Vagina (tissue), 2 donors: Measurements from ENCODE around the gene SETD2. TPM values are rescaled to one million over a fixed set of nuclear protein-coding genes. Genes with fewer than 3 reads are reported as not detected.
"Not testable (repeated sequence)": the region's sequence is repeated elsewhere in the genome, so short reads cannot be mapped to it uniquely, and the experiment has no call there.

Experiments used
- DNase-seq, 2 donors: peaks; one replicate each; pipeline ENCODE4 v3.0.0-alpha.2; 2017; ENCODE audit errors: extremely low spot score in 2 of 2
- H3K27ac ChIP-seq: fragments of 200-600 bp; sonication (generic); one replicate; pipeline ENCODE4 v1.5.1; 2019
- H3K27me3 ChIP-seq: fragments of 200-600 bp; sonication (generic); one replicate; pipeline ENCODE4 v1.5.1; 2019
- H3K36me3 ChIP-seq, 2 donors: fragments of 200-600 bp; sonication (generic); one replicate each; pipeline ENCODE4 v1.5.1; 2017 to 2019
- H3K4me1 ChIP-seq: fragments of 200-600 bp; sonication (generic); one replicate; pipeline ENCODE4 v1.5.1; 2019
- H3K4me3 ChIP-seq, 2 donors: fragments of 200-600 bp; sonication (generic); 1 replicate in 1 of 2; 2 replicates in 1 of 2; pipeline ENCODE4 v1.5.1; 2016 to 2019
- H3K9me3 ChIP-seq: fragments of 200-600 bp; sonication (generic); one replicate; pipeline ENCODE4 v1.5.1; 2019
- POLR2A ChIP-seq, 2 donors: fragments of 450-650 bp; IDR thresholded peaks; one replicate each; pipeline ENCODE4 v1.6.1; 2017; ENCODE audit warnings: antibody characterized with exemption in 2 of 2, mild to moderate bottlenecking in 2 of 2, moderate library complexity in 2 of 2
- POLR2AphosphoS5 ChIP-seq, 2 donors: sonication (generic); formaldehyde crosslinking; IDR thresholded peaks; one replicate each; pipeline ENCODE4 v1.9.0; 2017; ENCODE audit warnings: antibody characterized with exemption in 2 of 2, mild to moderate bottlenecking in 2 of 2, low read depth in 1 of 2; ENCODE audit not compliant: insufficient read depth in 1 of 2
- intact Hi-C: fragments of 100-400 bp; cut with DNase I; formaldehyde crosslinking; loops from one replicate; pipeline ENCODE4 v1.15.1; 2023
- total RNA-seq: library from RNA; depleted of rRNA; stranded (reverse); fragments of >200 nt; gene quantifications from one replicate; pipeline ENCODE4 v1.2.3, GENCODE V29; 2016
- TF ChIP-seq, protein P1 (sequence below), 3 experiments: fragments of 450-650 bp in 2 of 3; fragments of 200-600 bp in 1 of 3; sonication (generic) in 1 of 3; IDR thresholded peaks; one replicate each; pipeline ENCODE4 v1.5.1; 2017 to 2019; ENCODE audit warnings: antibody characterized with exemption in 3 of 3, mild to moderate bottlenecking in 2 of 3, moderate library complexity in 2 of 3

Gene SETD2
- total RNA-seq, 1 donor from 2014 or later, result 55.5 TPM

DNA sequence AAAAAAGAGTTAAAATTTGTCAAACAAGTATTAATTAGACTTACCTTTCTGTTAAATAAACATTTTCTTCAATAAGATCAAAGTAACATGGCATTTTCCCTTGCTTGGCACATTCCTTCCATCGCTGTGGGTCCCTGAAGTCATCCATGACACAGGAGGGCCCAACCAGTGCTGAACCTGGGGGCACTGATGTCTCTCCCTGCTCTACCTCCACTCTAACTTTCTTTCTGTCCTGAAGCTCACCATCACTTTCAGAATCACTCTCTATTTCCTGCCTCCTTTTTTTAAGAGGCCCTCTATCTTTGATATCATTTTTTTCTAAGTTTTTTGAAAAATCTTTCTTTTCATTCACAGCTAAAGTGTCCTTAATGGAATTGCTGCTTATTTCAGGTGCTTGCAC lies 43.8 kb downstream of the SETD2 start:
- H3K36me3 ChIP-seq, result peaks cover 0 to 31% of the 10 kb centered on the region in 2 donors

DNA sequence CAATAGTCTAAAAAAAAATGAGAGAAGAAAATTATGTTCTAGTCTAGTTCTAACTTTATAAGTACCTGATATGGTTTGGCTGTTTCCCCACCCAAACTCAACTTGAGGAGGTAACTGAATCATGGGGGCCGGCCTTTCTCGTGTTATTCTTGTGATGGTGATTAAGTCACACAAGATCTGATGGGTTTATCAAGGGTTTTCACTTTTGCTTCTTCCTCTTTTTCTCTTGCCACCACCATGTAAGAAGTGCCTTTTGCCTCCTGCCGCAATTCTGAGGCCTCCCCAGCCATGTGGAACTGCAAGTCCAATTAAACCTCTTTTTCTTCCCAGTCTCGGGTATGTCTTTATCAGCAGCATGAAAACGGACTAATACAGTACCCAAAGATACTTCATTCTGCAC lies 44.5 kb downstream of the SETD2 start:
- DNase-seq, intact Hi-C loops, H3K27ac ChIP-seq, H3K9me3 ChIP-seq, H3K4me1 ChIP-seq, H3K4me3 ChIP-seq, H3K27me3 ChIP-seq: not testable (repeated sequence)
- peaks cover 0 to 32% of the 10 kb centered on the region in 2 donors for H3K36me3 ChIP-seq

More for the DNA sequence above, 43.8 kb downstream of the SETD2 start:
- H3K27ac ChIP-seq, result no peak overlapping the region
- no peak for TF ChIP-seq POLR2AphosphoS5 (IDR thresholded peaks at IDR 0.05; ENCODE audit: insufficient read depth in 1 of 2, low read depth in 1 of 2)
- no peak for TF ChIP-seq POLR2A (IDR thresholded peaks at IDR 0.05)
- TF ChIP-seq, protein P1, sequence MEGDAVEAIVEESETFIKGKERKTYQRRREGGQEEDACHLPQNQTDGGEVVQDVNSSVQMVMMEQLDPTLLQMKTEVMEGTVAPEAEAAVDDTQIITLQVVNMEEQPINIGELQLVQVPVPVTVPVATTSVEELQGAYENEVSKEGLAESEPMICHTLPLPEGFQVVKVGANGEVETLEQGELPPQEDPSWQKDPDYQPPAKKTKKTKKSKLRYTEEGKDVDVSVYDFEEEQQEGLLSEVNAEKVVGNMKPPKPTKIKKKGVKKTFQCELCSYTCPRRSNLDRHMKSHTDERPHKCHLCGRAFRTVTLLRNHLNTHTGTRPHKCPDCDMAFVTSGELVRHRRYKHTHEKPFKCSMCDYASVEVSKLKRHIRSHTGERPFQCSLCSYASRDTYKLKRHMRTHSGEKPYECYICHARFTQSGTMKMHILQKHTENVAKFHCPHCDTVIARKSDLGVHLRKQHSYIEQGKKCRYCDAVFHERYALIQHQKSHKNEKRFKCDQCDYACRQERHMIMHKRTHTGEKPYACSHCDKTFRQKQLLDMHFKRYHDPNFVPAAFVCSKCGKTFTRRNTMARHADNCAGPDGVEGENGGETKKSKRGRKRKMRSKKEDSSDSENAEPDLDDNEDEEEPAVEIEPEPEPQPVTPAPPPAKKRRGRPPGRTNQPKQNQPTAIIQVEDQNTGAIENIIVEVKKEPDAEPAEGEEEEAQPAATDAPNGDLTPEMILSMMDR (IDR thresholded peaks at IDR 0.05), result no peak
- no peak for DNase-seq
- intact Hi-C loops, result no loop called here
- H3K4me3 ChIP-seq, result no peak overlapping the region
- H3K4me1 ChIP-seq, result peaks cover 5% of the 10 kb centered on the region
- no peaks in the 10 kb centered on the region for H3K9me3 ChIP-seq
- no peaks in the 10 kb centered on the region for H3K27me3 ChIP-seq

DNA sequence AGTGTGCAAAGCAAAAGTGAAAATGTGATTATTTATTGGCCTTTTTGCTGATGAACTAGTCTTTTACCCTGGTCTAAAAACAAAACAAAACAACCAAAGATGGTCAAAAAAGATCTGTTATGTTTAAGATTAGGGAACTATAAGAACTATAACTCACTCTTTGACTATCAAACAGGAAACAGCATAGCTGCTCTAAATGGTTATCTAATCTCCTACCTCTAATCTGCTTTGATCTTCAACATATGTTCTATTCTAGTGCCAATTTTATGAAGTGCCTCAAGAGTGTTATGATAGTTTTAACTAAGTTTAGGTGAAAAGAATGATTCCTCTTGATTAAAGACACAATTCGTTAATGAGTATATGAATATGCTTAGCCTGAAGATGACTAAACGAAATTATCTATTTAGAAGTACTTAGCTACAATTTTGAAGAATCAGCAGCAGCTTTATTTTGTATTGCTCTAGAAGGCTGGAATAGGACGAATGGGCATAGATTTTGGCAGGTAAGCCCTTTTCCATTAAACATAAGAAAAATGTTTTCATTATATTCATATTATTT lies 46.0 kb downstream of the SETD2 start:
- Histone ChIP-seq H3K9me3 (no peaks in the 10 kb centered on the region), H3K27me3 (no peaks in the 10 kb centered on the region), H3K4me3 (no peak overlapping the region), H3K27ac (no peak overlapping the region), H3K4me1 (peaks cover 5% of the 10 kb centered on the region), H3K36me3 (peaks cover 0 to 32% of the 10 kb centered on the region in 2 donors)
- intact Hi-C loops, result no loop called here
- no peak for DNase-seq
- TF ChIP-seq POLR2AphosphoS5 (IDR thresholded peaks at IDR 0.05; ENCODE audit: insufficient read depth in 1 of 2, low read depth in 1 of 2) (no peak), POLR2A (IDR thresholded peaks at IDR 0.05) (no peak)
- TF ChIP-seq, protein P1 (IDR thresholded peaks at IDR 0.05), result no peak

DNA sequence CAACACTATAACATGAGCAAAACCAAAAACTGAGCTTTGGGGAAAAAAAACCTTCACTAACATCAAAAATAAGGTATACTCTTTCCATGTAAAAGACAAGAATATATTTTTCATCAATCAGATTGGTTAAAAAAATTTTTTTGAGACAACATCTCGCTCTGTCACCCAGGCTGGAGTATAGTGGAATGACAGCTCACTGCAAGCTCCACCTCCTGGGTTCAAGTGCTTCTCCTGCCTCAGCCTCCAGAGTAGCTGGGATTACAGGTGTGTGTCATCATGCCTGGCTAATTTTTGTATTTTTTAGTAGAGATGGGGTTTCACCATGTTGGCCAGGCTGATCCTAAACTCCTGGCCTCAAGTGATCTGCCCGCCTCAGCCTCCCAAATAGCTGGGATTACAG lies 48.4 kb downstream of the SETD2 start:
- H3K4me1 ChIP-seq, H3K9me3 ChIP-seq, H3K27ac ChIP-seq, H3K27me3 ChIP-seq, H3K4me3 ChIP-seq, DNase-seq, intact Hi-C loops: not testable (repeated sequence)
- H3K36me3 ChIP-seq, result peaks cover 0 to 40% of the 10 kb centered on the region in 2 donors

DNA sequence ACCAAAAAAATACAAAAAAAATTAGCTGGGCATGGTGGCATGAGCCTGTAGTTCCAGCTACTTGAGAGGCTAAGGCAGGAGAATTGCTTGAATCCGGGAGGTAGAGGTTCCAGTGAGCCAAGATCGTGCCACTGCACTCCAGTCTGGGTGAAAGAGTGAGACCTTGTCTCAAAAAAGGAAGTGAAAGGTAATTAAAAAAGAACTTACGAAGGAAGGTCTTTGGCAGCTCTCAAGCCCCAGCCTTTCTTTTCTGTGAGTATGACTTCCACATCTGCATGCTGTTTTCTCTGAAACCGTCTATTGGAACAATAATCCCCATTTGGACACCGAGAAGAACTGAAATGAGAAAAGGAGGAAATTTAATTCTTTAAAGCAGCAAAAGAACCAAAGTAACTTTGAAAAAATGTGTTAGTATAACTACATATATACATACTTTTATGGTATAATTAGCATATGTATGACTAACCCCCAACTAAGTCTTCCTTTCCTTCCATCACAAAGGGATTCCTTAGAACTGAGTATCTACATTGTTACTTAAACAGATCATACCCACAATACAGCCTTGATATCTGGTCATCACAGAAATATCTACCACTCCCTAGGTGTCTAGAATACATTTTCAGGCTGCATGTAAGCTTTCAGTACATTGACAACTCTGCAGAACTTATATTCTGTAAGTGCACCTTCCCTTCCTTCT lies 50.1 kb downstream of the SETD2 start:
- intact Hi-C loops, result no loop called here
- no peaks in the 10 kb centered on the region for H3K9me3 ChIP-seq
- H3K27ac ChIP-seq, result no peak overlapping the region
- H3K27me3 ChIP-seq, result no peaks in the 10 kb centered on the region
- peaks cover 0 to 40% of the 10 kb centered on the region in 2 donors for H3K36me3 ChIP-seq
- no peak for DNase-seq
- H3K4me1 ChIP-seq, result no peaks in the 10 kb centered on the region
- TF ChIP-seq, protein P1 (IDR thresholded peaks at IDR 0.05), result no peak
- TF ChIP-seq POLR2A (IDR thresholded peaks at IDR 0.05), result no peak
- no peak for TF ChIP-seq POLR2AphosphoS5 (IDR thresholded peaks at IDR 0.05; ENCODE audit: insufficient read depth in 1 of 2, low read depth in 1 of 2)
- H3K4me3 ChIP-seq, result no peak overlapping the region

DNA sequence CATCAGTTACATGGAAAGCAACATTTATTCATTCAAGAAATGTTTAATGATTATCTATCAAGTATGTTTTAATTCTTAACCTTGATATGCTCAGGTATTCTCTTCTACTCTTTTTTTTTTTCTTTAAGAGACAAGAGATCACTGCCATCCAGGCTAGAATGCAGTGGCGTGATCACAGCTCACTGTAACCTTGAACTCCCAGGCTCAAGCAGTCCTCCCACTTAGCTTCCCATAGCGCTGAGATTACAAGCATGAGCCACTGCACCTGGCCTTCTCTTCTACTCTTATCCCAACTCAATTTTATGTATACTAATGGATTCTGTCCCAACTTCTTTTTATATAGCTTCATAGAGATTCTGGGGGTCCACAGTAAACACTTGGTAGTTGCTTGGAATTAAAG lies 50.9 kb downstream of the SETD2 start:
- Histone ChIP-seq H3K27ac (no peak overlapping the region), H3K36me3 (peaks cover 0 to 40% of the 10 kb centered on the region in 2 donors), H3K4me1 (no peaks in the 10 kb centered on the region), H3K27me3 (no peaks in the 10 kb centered on the region), H3K9me3 (no peaks in the 10 kb centered on the region), H3K4me3 (no peak overlapping the region)
- intact Hi-C loops, result no loop called here
- TF ChIP-seq POLR2AphosphoS5 (IDR thresholded peaks at IDR 0.05; ENCODE audit: insufficient read depth in 1 of 2, low read depth in 1 of 2) (no peak), POLR2A (IDR thresholded peaks at IDR 0.05) (no peak)
- TF ChIP-seq, protein P1 (IDR thresholded peaks at IDR 0.05), result no peak
- no peak for DNase-seq
